Esophagus squamous epithelium (tissue), 5 donors: Measurements from ENCODE around the gene KIF1C. TPM values are rescaled to one million over a fixed set of nuclear protein-coding genes. Genes with fewer than 3 reads are reported as not detected.

Experiments
- DNase-seq: peaks from one replicate; lab custom pipeline; 2025; lab: John Stamatoyannopoulos, UW
- H3K27ac ChIP-seq, 4 donors: fragments of 200-600 bp; sonication (generic); one replicate each; pipeline ENCODE4 v1.5.1; 2016 to 2019; ENCODE audit warnings: mild to moderate bottlenecking in 1 of 4
- H3K27me3 ChIP-seq, 4 donors: fragments of 200-600 bp; sonication (generic); 1 replicate in 3 of 4; 2 replicates in 1 of 4; pipeline versions ENCODE4 v1.5.1 to v1.6.0; 2017 to 2021; ENCODE audit warnings: antibody characterized with exemption in 1 of 4
- H3K36me3 ChIP-seq, 3 donors: fragments of 200-600 bp; sonication (generic); one replicate each; pipeline ENCODE4 v1.5.1; 2016 to 2019
- H3K4me1 ChIP-seq, 3 donors: fragments of 200-600 bp; sonication (generic); one replicate each; pipeline ENCODE4 v1.5.1; 2017 to 2019
- H3K4me3 ChIP-seq, 4 donors: fragments of 200-600 bp; sonication (generic); 1 replicate in 3 of 4; 2 replicates in 1 of 4; pipeline ENCODE4 v1.5.1; 2016 to 2019; ENCODE audit warnings: mild to moderate bottlenecking in 2 of 4, moderate library complexity in 1 of 4
- H3K9me3 ChIP-seq, 3 donors: fragments of 200-600 bp; sonication (generic); one replicate each; pipeline ENCODE4 v1.5.1; 2016 to 2019
- CTCF ChIP-seq, 6 experiments: fragments of 450-650 bp in 4 of 6; fragments of 200-600 bp in 2 of 6; sonication (generic) in 2 of 6; IDR thresholded peaks; one replicate each; pipeline ENCODE4 v1.5.1; 2016 to 2019; ENCODE audit warnings: antibody characterized with exemption in 6 of 6, mild to moderate bottlenecking in 4 of 6, moderate library complexity in 4 of 6
- POLR2A ChIP-seq, 4 donors: fragments of 450-650 bp; IDR thresholded peaks; one replicate each; pipeline ENCODE4 v1.6.1; 2017; ENCODE audit warnings: antibody characterized with exemption in 4 of 4, mild to moderate bottlenecking in 4 of 4, moderate library complexity in 3 of 4
- WGBS, 2 donors: methylation state at CpG; one replicate each; pipeline ENCODE4 v1.1.5; 2018; 5-methylcytosine and 5-hydroxymethylcytosine counted together
- intact Hi-C: fragments of 100-400 bp; cut with DNase I; formaldehyde crosslinking; loops from one replicate; pipeline ENCODE4 v1.15.0; 2022
- total RNA-seq, 4 donors: library from RNA; depleted of rRNA; stranded (reverse); fragments of >200 nt; gene quantifications; one replicate each; pipeline ENCODE4 v1.1.0, GENCODE V29; 2016
- donor health status: DM: yes; HTN: yes; CAD: no.

The KIF1C gene
- total RNA-seq, 4 donors from 2014 or later, result 66.9 to 93.3 (median 81.7) TPM

GRCh38 chr17:4980644-4981216 is 17.0 kb upstream of the KIF1C start:
- no peak overlapping the region for H3K4me3 ChIP-seq
- peaks cover 3 to 17% (median 6%) of the 10 kb centered on the region in 3 donors for H3K4me1 ChIP-seq
- H3K27ac ChIP-seq, result no peak overlapping the region
- intact Hi-C loops, result no loop called here
- H3K27me3 ChIP-seq, result no peaks in the 10 kb centered on the region
- peaks cover 14 to 100% (median 37%) of the 10 kb centered on the region in 3 donors for H3K36me3 ChIP-seq
- no peak for DNase-seq
- no peaks in the 10 kb centered on the region for H3K9me3 ChIP-seq
- peak; percentile 57 to 81 (median 77) for TF ChIP-seq CTCF (IDR thresholded peaks at IDR 0.05)
- no peak for TF ChIP-seq POLR2A (IDR thresholded peaks at IDR 0.05)
- WGBS, 2 donors, result 15 to 31% methylated on average over 5 of the region's 6 CpGs

GRCh38 chr17:4982305-4982704 is 15.4 kb upstream of the KIF1C start:
- H3K36me3 ChIP-seq, result peaks cover 9 to 87% (median 30%) of the 10 kb centered on the region in 3 donors
- H3K4me1 ChIP-seq, result peaks cover 13 to 31% (median 16%) of the 10 kb centered on the region in 3 donors
- H3K27me3 ChIP-seq, result no peaks in the 10 kb centered on the region
- TF ChIP-seq CTCF (IDR thresholded peaks at IDR 0.05) (no peak), POLR2A (IDR thresholded peaks at IDR 0.05) (no peak)
- intact Hi-C loops, result no loop called here
- no peak overlapping the region for H3K4me3 ChIP-seq
- DNase-seq, result no peak
- 64 to 66% methylated on average over 5 of the region's 5 CpGs for WGBS, 2 donors
- H3K27ac ChIP-seq, result no peak overlapping the region
- H3K9me3 ChIP-seq, result no peaks in the 10 kb centered on the region

GRCh38 chr17:4986403-4986802 is 11.3 kb upstream of the KIF1C start:
- Histone ChIP-seq H3K27me3 (no peaks in the 10 kb centered on the region), H3K4me1 (peaks cover 20 to 37% (median 23%) of the 10 kb centered on the region in 3 donors), H3K4me3 (peak overlapping the region; percentile 62 to 99 (median 87)), H3K9me3 (no peaks in the 10 kb centered on the region), H3K36me3 (peaks cover 0 to 46% (median 4%) of the 10 kb centered on the region in 3 donors), H3K27ac (peak overlapping the region; percentile 91 to 98 (median 96))
- TF ChIP-seq POLR2A (IDR thresholded peaks at IDR 0.05) (no peak), CTCF (IDR thresholded peaks at IDR 0.05) (no peak)
- intact Hi-C loops, result no loop called here
- WGBS, 2 donors, result 23 to 24% methylated on average over 5 of the region's 5 CpGs
- no peak for DNase-seq

- Histone ChIP-seq H3K9me3 (no peaks in the 10 kb centered on the region), H3K27me3 (no peaks in the 10 kb centered on the region), H3K36me3 (peaks cover 0 to 38% (median 0%) of the 10 kb centered on the region in 3 donors), H3K27ac (peak within 1 kb of the TSS; percentile 91 to 98 (median 96)), H3K4me3 (peak within 1 kb of the TSS; percentile 62 to 99 (median 87)), H3K4me1 (peaks cover 20 to 37% (median 23%) of the 10 kb centered on the region in 3 donors)
- DNase-seq, result no peak
- 0% methylated on average over 2 to 3 of the region's 78 CpGs for WGBS, 2 donors
- peak; percentile 65 to 85 (median 74) for TF ChIP-seq CTCF (IDR thresholded peaks at IDR 0.05)
- TF ChIP-seq POLR2A (IDR thresholded peaks at IDR 0.05), result peak in 3 of 4 donors; percentile 27 to 80 (median 70)
- intact Hi-C loops, result no loop called here
These were observed 10.6 kb upstream of the KIF1C start, which contains the start of gene CAMTA2 for GRCh38 chr17:4986951-4987766. Gene CAMTA2, minus strand, starts transcription at chr17:4987675. Its CDS starts 1,453 bp downstream, at chr17:4986222.
